NCI-H2196 (cell line): ENCODE measurements around the gene ABHD12B.
"Not testable (repeated sequence)": the region's sequence is repeated elsewhere in the genome, so short reads cannot be mapped to it uniquely, and the experiment has no call there.

Source experiments
- DNase-seq: peaks from one replicate; lab custom pipeline; 2025; ENCODE audit not compliant: unreplicated experiment; lab: John Stamatoyannopoulos, UW

ABHD12B gene

DNA sequence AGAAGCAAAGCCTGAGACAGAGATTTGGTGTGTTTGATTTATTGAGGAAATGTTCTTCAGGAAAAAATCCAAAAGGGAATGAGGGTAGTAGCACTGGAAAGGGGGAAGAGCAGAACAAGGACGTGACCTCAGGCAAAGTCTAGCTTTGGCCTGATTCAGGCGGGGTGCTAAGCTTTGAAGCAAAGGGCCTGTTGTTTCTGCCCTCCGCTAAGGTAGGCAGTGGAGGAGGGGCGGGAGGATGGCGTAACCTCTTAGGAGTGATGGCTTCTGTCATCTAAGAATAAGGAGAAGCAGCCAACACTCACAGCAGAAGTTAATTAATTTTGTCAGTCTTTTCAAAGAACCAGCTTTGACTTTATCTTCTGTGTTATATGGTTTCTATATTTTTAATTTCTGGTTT, 20.4 kb downstream of the ABHD12B start:
- no peak for DNase-seq

DNA sequence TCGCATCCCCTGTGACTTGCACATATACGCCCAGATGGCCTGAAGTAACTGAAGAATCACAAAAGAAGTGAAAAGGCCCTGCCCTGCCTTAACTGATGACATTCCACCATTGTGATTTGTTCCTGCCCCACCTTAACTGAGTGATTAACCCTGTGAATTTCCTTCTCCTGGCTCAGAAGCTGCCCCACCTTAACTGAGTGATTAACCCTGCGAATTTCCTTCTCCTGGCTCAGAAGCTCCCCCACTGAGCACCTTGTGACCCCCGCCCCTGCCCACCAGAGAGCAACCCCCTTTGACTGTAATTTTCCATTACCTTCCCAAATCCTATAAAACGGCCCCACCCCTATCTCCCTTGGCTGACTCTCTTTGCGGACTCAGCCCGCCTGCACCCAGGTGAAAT, 24.6 kb downstream of the ABHD12B start:
- DNase-seq: not testable (repeated sequence)

DNA sequence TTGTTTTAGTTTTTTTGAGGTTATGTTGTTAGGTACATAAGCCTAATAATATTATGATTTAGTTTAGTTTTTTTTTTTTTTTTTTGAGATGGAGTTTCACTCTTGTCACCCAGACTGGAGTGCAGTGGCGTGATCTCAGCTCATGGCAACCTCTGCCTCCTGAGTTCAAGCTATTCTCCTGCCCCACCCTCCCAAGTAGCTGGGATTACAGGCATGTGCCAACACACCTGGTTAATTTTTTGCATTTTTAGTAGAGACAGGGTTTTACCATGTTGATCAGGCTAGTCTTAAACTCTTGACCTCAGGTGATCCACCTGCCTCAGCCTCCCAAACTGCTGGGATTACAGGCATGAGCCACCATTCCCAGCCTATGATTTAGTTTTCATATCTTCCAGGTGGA, 25.2 kb downstream of the ABHD12B start:
- DNase-seq: not testable (repeated sequence)

DNA sequence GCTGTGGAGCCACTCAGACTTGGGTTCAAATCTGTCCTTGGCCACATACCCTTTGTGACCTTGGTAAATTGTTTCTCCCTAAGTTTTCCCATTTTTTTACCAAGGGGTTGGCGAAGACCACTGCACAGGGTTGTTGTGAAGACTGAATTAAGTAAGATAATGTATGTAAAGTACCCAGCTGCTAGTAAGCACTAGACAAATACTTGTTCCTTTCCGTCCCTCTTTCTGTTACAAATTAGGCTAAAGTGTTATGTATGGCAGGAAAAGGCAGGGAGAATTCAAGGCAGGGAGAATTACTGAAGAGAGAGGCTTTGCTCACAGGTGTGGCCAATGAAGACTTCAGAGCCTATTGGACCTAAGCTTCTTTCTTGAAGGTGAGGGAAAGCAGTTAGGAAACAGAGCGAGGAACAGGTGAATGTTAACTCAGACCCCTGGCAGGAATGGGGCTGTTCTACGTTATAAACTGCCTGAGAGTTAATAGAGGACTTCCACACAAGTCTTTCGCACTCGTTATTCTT, 25.9 kb downstream of the ABHD12B start:
- no peak for DNase-seq

DNA sequence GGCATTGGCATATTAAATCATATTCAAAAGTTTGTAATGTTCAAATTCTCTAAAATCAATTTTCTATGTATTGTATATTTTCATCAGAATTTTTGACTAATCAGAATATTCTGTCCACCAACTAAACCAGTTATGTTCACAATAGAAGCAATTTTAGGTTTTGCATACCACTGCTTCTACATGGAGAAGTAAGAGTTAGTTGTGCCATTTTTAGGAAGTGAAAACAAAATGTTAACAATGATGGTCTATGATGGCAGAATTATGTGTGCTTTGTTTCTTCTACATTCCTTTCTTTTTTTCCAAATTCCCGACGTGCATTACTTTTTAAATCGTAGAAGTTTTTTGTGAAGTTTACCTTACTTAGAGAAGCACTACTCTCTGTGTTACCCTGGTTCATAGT, 29.5 kb downstream of the ABHD12B start:
- DNase-seq: no peak

DNA sequence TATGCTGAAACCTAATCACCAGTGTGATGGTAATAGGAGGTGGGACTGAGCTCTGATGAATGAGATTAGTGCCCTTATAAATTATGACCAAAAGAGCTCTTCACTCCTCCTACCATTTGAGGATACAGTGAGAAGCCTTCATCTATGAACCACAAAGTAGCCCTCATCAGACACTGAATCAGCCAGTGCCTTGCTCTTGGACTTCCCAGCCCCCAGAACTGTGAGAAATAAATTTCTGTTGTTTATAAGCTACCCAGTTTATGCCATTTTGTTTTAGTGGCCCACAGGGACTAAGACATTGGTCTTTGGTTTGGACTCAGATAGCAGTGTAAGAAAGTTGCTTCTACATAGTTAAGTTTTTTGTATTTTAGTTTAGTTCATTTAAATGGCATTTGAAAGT, 32.9 kb downstream of the ABHD12B start:
- no peak for DNase-seq

DNA sequence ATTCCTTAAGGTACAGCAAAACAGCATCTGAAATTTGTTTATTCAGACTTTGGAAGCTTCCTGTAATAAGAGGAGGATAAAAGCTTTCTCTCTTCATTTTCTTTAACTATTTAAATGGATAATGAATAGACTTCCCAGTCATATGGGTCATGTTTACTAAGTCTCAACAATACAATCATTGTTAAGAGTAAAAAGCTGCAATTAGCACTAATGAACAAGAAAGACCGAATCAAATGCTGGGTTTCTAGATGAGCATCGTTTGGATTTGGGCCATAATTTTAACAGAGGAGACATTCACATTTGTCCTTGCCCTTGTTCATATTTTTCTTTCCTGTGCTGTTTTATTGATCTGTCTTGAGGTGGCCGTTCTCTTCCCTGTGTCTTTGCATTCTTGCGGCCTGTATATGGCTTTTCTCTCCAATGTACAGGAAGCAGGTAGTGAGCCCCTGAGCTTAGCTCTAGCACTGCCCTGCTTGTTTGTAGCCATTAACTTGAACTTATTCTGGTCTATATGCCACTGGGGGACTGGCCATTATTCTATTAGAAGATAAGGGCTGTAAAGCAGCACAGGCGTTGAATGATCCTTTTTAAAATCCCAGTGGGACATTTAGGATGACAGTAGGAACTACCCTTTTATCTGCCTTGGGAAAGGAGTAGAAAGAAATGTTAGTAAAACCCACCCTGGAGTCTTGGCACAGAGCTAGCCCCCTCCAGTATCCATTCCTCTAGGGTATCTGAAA, 34.6 kb downstream of the ABHD12B start:
- DNase-seq: no peak

DNA sequence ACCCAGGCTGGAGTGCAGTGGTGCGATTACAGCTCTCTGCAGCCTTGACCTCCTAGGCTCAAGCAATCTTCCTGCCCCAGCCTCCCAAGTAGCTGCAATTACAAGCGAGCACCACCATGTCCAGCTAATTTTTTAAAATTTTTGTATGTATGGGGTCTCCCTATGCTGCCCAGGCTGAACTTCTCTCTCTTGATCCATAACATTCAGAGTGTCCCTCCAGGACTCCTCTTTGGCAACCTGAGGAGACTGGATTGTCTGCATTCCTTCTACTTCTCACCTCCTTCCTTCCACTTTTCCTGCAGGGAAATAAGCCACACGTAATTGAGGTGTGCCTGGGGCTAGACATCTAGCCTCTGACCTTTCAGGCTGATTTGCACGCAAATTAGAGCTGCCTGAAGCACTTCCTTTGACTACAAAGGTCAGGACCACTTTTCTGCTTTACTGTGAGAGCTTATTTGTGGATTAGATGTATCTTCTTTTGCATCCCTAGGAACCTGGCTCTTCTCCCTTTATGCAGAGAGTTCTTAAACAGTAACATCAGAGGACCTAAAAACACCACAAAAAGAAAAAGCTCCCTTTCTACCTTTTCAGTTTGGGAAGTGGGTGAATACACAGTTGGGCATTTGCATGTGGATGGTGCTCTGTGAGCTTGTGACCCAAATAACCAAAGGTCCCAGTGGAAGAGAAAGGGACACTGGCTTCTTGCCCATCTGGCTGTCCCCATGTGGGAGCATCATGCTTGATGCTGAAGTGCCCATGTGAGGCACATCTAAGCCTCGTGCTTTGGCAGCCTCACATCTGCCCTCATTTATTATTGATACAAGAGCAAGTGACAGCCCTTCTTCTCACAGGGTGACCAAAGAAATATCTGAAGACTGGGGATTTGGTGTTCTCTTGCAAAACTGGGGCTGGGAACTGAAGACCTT, 38.9 kb downstream of the ABHD12B start:
- no peak for DNase-seq

DNA sequence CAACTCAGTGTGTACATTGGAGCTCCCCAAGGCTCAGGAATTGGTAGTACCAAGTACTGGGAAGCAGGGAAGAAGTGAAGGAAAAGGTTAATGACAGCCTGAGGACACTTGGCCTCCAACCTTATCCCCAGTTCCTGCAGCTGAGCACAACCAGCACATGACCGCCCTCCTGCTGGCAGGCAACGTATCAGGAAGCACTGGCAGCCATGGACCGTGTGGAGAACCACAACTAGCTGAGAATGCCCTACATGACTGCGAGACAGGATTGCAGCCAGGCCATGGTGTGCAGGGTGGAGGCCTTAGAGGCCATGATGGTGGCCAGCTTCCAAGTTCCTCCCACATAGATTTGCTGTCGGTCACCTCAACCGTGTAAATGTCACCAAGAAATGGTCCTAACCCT, 45.6 kb downstream of the ABHD12B start:
- DNase-seq: no peak

DNA sequence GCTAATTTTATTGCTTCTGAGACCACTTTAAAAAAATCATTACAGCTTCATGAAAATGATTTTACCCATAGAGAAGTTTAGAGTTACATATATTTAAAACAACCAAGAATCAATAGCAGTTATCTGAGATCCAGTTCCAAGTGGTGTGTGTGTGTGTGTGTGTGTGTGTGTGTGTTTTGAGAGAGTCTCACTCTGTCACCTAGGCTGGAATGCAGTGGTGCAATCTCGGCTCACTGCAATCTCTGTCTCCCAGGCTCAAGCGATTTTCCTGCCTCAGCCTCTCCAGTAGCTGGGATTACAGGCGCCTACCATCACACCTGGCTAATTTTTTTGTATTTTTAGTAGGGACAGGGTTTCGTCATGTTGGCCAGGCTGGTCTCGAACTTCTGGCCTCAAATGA, 47.7 kb downstream of the ABHD12B start:
- DNase-seq: not testable (repeated sequence)

DNA sequence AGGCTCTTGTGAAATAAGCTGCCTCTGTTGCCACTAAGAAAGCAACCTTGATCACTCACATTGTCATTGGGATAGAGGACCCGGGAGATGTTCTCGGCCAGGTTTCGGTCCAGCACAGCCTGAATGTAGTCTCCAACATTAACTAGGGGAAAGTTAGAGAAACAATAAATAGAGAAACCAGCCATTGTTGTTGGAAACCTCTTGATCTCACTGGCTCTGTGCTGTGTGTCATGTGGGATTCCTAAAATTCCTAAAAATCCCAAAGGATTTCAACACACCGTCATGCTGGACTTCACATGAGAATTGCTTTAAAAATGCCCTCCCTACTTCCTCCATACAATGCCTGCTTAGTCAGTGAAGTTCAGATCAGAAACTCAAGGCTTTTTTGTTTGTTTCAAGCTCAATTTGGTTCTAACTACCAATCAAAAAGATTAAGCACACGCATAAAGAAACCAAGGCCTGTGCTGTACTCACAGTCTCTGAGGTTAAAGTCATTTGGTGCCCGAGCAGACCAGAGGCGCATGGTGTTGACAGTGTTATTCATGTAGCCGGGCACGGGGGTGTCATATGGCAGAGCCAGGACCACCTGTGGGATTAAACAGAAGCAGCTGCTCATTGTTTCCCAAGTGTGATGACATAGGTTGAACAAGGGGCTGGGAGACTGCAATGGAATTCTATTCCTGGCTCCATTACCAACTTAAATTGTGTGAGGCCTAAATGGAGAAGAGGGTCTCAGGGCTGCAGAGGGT, 48.8 kb downstream of the ABHD12B start:
- no peak for DNase-seq

DNA sequence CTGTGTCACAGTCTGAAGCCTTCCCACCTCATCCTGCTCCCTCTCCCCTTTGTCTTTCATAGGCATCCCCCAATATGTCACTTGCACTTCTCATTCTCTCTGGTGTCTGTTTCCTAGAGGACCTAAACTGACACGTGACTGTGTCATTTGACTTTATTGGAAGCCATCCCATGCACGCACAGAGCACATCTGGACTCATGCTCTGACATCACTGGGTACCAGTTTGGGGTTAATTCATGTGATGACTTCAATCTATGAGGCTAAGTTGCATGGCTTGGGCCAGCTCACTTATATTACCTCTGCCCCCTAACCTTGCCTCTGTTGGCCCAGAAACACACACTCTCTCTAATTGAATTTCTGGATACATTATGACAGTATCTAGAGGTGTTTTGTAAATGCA, 51.0 kb downstream of the ABHD12B start:
- DNase-seq: no peak

DNA sequence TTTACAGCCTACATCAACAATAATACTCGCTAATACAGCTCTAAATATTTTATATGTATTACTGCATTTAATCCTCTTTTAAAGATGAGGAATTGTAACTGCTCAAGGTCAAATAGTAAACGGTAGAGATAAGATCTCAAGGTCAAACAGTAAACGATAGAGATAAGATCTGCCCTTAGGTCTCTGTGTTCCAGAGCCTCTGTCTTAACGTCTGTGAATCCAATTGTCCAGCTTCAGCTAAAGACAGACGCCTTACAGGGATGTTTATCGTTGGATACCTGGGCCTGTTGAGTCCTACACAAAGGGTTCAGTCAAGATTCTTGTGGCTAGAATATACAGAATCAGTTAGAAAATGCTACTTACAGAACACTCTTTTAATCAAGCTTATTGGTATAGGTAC, 52.4 kb downstream of the ABHD12B start:
- no peak for DNase-seq

DNA sequence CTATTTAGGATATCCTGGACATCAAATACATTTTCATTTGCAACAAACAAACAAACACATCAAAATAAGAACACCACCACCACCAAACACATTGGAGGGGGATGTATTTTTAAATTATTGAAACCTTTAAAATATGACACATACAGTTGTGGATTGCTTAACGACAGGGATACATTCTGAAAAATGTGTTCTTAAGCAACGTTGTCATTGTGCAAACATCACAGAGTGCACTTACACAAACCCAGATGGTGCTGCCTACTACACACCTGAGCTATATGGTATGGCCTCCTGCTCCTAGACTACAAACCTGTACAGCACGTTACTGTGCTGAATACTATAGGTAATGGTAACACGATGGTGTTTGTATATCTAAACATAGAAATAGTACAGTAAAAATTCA, 53.0 kb downstream of the ABHD12B start:
- DNase-seq: no peak

DNA sequence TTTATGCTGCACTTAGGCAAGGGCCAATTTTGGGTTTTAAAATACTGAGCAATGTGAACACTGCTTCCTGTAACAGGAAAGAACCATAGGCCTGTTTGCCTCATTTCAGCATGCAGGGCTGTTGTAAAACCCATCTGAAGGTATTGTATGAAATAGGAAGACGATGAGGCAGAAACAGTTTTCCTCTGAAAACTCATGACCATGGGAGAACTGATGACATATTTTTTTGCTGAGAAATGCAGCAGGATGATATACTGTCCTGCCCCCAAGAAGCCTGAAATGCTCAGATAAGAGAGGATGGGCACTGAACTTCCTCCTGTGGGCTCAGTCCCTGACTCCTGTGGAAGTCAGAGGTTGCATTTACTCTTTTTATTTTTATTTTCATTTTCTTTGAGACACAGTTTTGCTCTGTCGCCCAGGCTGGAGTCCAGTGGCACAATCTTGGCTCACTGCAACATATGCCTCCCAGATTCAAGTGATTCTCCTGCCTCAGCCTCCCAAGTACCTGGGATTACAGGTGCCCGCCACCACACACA, 55.1 kb downstream of the ABHD12B start:
- no peak for DNase-seq

DNA sequence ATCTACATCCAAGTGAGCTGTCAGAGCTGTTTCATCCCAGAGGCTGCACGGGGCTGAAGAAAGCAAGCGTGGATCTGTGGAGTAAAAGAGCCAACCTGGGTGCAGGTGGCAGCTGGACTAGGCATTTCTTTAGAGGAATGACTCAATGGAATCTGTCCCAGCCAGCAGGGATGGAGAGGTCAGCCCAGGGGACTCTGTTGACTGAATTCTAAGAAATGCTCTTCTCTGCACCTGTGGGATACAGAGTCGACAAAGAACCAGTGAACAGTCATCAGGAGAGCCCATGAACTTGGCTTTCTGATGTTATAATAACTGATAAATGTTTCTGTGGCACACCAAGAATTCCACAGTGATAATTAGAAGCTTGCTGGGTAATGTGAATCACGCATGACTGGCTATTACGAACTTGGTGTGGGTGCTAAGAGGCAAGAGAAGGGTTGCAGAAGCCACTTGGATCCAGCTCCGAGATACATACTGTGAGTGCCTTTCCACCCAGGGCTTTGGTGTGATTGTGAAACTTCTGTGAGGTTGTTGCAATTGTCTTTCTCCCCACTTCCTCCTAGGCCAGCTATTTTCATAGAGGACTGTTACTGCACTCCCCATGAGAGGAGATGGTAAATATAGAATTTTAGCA, 56.3 kb downstream of the ABHD12B start:
- no peak for DNase-seq

DNA sequence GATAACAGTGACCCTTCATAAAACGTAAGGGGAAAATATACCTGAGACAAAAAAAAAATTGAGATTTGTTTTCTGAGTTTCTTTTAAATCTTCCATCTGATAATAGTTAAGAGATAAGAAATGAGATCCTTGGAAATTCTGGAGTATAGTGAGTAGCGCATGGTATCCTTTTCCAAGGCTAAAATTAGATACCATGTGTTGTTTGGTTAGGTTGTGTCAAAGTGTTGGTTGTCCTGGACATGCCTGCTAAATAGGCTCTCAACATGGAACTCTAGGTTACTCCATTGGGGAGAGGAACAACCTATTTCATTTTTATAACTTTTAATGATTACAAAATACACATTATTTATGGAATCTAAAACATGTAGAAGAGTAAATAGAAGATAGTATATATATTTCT, 57.7 kb downstream of the ABHD12B start:
- DNase-seq: no peak

DNA sequence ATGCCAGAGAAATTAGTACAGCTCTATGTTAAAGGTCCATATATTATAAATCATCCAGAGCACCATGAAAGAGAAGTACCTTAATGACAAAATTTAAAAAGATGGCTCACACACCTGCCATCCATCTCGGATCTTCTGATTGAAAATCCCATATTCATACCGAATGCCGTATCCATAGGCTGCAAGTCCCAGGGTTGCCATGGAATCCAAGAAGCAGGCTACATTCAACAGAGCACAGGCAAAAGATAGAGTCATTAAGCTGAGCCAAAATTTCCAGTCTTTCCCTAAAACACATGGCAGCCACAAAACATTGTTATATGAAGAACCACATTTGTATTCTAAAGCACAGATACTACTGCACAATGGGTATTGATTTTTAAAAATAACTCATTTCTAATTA, 59.7 kb downstream of the ABHD12B start:
- no peak for DNase-seq

DNA sequence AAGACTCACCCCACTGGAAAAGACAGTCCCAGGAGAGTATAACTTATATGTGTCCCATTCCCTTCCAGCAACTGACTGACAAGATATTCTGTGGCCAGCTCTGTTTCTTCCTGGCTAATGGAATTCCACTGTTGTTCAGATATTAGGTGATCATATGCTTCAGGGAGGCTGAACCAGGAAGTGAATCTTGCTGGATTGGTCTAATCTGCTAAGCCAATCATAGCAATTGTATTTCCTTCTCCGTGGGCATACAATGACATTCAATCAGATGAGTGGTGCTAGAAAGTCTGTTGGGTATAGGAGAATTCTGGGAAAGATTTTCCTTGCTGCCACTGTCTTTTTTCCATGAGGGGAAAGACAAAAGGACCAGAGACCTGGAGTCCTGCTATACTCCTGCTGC, 60.3 kb downstream of the ABHD12B start:
- DNase-seq: no peak

DNA sequence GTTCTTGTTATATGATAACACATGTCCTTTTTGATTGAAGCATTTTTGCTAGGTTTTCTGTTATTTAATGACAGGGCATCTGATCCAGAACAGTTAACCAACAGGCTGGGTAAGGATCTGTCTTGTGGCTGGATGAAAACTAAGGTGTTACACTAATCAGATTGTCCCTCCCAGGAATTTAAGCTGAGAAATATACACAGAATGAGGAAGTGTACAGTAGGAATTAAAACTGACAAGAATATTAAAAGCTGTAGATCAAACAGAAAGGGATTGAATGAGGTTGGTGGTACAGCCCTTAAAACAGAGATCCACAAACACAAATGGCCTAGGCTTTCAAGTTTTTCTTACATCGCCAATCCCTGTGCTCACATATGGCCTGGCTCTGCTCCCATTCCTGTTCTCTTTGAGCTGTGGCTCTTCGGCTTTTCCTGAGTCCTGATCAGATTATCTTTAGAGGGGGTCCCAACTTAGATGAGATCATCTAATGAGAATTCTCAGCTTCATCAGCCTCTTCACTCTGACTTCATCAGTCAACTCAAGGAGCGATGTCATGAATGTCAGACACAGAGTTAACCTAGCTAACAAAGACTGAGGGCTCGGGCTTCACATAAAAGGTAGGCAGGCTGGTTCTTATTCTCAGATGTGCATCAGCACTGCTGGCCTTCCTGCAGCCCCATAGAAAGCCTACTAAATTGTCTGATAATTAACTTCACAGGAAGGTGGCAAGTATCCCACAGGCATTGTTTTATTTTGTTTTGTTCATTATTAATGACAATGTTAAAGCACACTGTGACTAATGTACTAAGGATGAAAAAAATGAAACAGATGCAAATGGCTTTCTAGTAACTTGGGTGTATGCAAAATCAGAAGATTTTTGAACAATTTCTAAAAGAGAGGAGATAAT, 61.0 kb downstream of the ABHD12B start:
- no peak for DNase-seq
